ENCODE results near the gene SPEN.

SPEN gene

DNA sequence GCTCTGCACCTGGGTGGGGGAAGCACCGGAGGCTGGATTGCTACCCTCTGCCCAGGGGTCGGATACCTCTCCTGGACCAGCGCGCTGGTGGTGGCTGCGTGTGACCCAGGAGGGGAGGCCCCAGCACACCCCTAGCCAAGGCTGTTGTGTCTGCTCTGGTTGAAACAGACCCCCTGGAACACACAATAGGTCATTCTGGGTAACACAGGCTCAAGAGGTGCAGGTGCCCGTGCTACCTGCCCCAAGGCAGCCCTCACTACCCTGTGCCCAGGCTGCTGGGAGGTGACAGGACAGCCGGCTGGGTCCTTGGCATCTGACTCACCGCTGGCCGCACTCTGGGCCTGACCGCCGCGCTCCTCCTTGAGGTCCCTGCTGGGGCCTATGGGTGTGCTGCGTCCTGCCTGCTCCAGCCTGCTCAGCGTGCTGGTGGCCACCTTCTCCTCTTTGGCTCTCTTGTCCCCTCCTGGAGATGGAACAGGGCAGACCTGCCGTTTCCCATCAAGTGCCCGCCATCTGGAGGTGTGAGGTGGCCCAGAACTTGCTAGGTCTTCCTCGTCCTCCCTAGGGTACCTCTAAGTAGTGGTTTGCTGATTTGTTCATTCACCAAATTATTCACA, 98.4 kb downstream of the SPEN start:
- no peaks in the 10 kb centered on the region for H3K9me3 Mint-ChIP-seq
- peaks cover 4% of the 10 kb centered on the region for H3K27me3 Mint-ChIP-seq (ENCODE audit: low read depth, poor library complexity)
- no peak for DNase-seq
- TF ChIP-seq, protein P1, sequence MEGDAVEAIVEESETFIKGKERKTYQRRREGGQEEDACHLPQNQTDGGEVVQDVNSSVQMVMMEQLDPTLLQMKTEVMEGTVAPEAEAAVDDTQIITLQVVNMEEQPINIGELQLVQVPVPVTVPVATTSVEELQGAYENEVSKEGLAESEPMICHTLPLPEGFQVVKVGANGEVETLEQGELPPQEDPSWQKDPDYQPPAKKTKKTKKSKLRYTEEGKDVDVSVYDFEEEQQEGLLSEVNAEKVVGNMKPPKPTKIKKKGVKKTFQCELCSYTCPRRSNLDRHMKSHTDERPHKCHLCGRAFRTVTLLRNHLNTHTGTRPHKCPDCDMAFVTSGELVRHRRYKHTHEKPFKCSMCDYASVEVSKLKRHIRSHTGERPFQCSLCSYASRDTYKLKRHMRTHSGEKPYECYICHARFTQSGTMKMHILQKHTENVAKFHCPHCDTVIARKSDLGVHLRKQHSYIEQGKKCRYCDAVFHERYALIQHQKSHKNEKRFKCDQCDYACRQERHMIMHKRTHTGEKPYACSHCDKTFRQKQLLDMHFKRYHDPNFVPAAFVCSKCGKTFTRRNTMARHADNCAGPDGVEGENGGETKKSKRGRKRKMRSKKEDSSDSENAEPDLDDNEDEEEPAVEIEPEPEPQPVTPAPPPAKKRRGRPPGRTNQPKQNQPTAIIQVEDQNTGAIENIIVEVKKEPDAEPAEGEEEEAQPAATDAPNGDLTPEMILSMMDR (IDR thresholded peaks at IDR 0.05) = no peak
- no peak overlapping the region for H3K27ac Mint-ChIP-seq
- no peak overlapping the region for H3K4me3 Mint-ChIP-seq
- peaks cover 35% of the 10 kb centered on the region for H3K4me1 Mint-ChIP-seq
- H3K36me3 Mint-ChIP-seq (ENCODE audit: low read depth) = peaks cover 27% of the 10 kb centered on the region

DNA sequence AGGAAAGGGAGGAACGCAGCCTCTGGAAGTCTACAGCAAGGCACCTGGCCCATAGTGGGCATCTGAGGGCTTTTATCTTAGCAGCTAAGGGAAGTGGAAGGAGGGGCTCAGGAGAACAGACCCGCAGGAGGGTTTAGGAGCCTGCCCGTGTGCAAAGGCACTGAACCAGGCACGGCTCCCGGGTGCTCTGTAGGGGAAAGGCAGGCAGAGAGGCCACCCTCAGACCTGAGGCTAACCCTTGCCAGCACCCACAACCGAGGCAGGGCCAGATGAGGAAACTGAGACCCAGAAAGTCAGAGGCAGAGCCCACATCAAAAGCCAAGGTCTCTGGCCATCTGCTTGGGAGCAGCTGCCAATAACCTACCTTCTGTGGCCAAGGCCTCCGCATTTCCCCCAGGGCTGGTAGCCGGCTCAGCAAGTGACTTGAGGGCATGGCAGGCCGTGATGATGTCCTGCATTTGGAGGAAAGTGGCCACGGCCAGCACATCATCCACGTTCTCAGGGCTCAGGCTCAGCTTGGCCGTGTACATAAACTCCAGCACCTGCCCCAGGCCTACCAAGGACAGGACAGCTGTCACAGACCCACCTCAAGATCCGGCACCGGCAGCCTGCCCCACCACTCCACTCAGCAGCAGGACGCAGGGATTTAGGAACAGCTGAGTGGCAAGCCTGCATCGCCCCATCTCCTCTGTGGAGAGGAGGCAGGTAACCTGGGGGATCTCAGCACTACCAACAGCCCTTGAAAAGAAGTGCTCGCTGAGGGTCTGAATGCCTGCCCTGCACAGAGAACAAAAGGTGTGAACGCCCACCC, 99.3 kb downstream of the SPEN start:
- Mint-ChIP-seq H3K4me1 (peaks cover 43% of the 10 kb centered on the region), H3K9me3 (no peaks in the 10 kb centered on the region), H3K27ac (peak overlapping the region; percentile 42), H3K27me3 (ENCODE audit: low read depth, poor library complexity) (peaks cover 4% of the 10 kb centered on the region), H3K4me3 (no peak overlapping the region), H3K36me3 (ENCODE audit: low read depth) (peaks cover 27% of the 10 kb centered on the region)
- TF ChIP-seq, protein P1 (IDR thresholded peaks at IDR 0.05) = no peak
- DNase-seq = no peak

DNA sequence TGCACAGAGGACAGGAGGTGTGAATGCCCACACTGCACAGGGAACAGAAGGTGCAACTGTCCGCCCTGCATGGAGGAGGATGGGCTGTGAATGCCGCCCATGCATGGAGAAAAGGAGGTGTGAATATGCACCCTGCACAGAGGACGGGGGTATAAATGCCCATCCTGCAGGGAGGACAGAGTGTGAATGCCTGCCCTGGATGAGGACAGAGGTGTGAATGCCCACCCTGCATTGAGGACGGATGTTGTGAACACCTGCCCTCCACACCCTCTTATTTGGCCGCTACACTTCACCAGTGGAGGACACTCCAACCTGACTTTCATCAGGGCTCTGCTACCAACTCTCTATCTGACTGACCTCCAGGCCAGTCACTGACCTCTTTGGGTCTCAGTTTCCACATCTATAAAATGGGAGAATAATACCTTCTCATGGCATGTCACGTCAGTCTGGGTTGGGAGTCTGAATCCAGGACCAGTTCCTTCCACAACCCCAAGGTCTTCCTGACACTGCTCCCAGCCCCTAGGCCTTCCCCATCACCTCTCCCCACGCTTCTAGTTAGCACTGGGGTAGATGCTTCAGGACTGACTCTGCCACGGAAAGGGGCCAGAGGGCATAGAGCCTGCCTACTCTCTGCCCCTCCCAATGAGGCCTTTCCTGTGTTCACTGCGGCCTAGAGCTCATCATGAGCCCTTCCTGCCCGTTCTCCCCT, 100.0 kb downstream of the SPEN start:
- H3K27ac Mint-ChIP-seq = peak overlapping the region; percentile 64
- DNase-seq = no peak
- no peaks in the 10 kb centered on the region for H3K9me3 Mint-ChIP-seq
- H3K27me3 Mint-ChIP-seq (ENCODE audit: low read depth, poor library complexity) = peaks cover 4% of the 10 kb centered on the region
- H3K4me3 Mint-ChIP-seq = no peak overlapping the region
- TF ChIP-seq, protein P1 (IDR thresholded peaks at IDR 0.05) = no peak
- peaks cover 51% of the 10 kb centered on the region for H3K4me1 Mint-ChIP-seq
- H3K36me3 Mint-ChIP-seq (ENCODE audit: low read depth) = peaks cover 33% of the 10 kb centered on the region

DNA sequence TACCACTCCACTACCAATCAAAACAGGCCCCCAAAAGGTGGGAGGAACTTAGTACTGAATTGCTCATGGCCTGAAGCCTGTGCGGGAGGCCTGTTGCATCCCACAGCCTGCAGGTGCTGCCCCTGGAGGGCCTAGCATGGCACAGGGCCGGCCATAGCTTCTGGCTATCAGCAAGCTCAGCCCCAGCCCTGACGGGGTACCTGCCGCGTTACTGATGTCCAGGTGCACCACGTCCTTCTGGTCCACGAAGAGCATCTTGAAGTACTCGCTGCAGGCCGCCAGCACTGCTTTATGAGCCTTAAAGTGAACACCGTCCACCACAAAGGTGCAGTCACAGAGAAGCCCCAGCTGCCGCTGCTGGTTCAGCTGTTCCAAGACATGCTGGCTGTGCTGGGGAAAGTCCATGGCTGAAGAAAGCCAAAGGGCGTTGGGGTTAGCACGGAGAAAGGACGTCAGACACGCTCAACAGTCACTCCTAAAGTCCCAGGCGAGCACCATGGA, 100.6 kb downstream of the SPEN start:
- no peak for DNase-seq
- peaks cover 4% of the 10 kb centered on the region for H3K27me3 Mint-ChIP-seq (ENCODE audit: low read depth, poor library complexity)
- H3K27ac Mint-ChIP-seq = peak overlapping the region; percentile 64
- H3K4me1 Mint-ChIP-seq = peaks cover 56% of the 10 kb centered on the region
- H3K36me3 Mint-ChIP-seq (ENCODE audit: low read depth) = peaks cover 37% of the 10 kb centered on the region
- H3K4me3 Mint-ChIP-seq = no peak overlapping the region
- H3K9me3 Mint-ChIP-seq = no peaks in the 10 kb centered on the region
- TF ChIP-seq, protein P1 (IDR thresholded peaks at IDR 0.05) = no peak

DNA sequence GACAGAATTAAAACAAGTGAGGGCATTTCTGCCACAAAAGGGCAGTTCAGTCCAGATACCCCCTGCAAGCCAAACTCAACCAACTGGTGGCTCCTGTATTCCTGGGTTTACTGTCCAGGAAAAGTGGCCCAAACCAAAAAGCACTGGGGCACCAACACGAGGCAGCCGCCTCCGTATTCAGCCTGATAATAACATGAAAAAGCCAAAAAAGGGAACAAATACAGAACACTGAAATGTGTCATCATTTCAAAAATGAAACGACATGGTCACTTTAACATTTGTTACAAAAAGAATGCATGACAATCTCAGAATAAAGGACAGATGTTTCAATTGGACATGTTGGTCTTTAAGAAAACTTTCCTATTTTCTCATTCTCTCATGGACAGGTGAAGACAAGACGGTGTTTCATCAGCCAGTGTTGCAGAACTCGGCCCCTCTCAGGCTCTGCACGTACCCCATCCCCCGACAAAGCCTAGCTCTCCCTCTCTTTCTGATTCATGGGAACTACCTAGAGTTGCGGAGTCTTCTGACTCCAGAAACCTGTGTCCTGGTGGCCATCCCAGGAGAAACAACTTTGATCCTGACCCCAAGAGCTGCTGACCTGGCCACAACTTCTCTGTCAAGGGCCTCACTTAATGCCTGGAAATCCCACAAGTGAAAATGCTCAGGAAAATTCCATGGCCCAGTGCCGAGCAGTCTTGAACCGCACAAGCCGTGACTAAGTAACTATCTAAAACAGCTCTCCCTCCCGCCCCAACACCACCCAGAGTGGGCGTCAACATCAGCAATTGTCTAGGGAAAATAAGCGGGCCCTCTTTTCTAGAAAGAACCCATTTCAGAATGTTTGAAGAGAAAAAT, 101.3 kb downstream of the SPEN start:
- TF ChIP-seq, protein P1 (IDR thresholded peaks at IDR 0.05) = no peak
- H3K4me3 Mint-ChIP-seq = peak overlapping the region; percentile 27
- H3K9me3 Mint-ChIP-seq = no peaks in the 10 kb centered on the region
- DNase-seq = no peak
- H3K27ac Mint-ChIP-seq = peak overlapping the region; percentile 94
- peaks cover 58% of the 10 kb centered on the region for H3K4me1 Mint-ChIP-seq
- H3K27me3 Mint-ChIP-seq (ENCODE audit: low read depth, poor library complexity) = peaks cover 4% of the 10 kb centered on the region
- H3K36me3 Mint-ChIP-seq (ENCODE audit: low read depth) = peaks cover 37% of the 10 kb centered on the region

All from nephron progenitor cell (in vitro differentiated cells).